ENCODE measurements around the gene LRRC46. TPM values are rescaled to one million over a fixed set of nuclear protein-coding genes. Genes with fewer than 3 reads are reported as not detected.

LRRC46 gene, protein sequence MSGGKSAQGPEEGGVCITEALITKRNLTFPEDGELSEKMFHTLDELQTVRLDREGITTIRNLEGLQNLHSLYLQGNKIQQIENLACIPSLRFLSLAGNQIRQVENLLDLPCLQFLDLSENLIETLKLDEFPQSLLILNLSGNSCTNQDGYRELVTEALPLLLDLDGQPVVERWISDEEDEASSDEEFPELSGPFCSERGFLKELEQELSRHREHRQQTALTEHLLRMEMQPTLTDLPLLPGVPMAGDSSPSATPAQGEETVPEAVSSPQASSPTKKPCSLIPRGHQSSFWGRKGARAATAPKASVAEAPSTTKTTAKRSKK
- 0.25 TPM in 1 of 2 replicates, not detected in the other for total RNA-seq

GRCh38 chr17:47831003-47831933 is at the start of gene LRRC46, which contains the start of gene MRPL10:
TSS of gene LRRC46 (plus strand) at chr17:47831670. CDS start at chr17:47831990, 320 bp downstream.
TSS of gene MRPL10 (minus strand) at chr17:47831541. CDS start at chr17:47831511, 30 bp downstream.

GRCh38 chr17:47821424-47822391 is 9.8 kb upstream of the LRRC46 start, which contains the start of gene OSBPL7:
TSS of gene OSBPL7 (minus strand) at chr17:47821794. CDS start at chr17:47820278, 1,516 bp downstream.

DNA sequence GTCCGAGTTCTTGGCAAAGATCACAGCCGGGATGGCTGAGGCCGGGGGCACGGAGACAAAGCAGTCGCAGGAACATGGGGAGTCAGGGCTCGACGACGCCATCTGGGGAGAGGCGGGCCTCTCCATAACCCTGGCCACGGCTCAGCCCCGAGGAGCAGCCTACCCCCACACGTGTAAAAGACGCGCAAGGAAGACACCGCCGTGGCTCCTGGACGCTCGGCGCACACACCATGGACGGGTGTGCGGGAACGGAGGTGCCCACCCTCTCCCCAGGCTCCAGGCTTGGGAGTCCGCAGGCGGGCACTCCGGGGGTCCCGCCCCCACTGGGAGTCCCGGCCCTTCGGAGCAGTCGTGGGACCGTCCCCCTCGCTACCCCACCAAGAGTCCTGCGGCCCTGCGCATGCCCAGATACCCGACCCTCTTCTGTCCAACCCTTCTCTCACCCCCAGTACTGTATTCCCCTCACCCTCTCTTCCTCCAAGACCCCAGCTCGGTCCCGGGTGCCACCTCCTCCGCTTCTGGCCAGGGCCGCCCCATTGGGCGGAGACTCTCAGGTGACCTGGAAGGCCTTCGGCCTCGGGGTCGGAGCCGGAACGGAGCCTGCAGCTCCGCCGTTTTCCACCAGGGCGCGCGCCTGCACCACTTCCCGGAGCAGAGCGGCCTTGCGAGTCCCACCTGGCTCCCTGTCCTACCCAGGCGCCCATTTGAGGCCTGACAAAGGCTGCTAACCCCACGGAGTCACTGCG is 9.4 kb downstream of the LRRC46 start, which contains the start of gene SCRN2:
SCRN2 (minus strand) TSS at position 532 of the 746 bp plus-strand sequence; CDS start at position 102, 430 bp downstream.

GRCh38 chr17:47850692-47851573 is 19.5 kb downstream of the LRRC46 start, which contains the start of gene SP6:
TSS of gene SP6 (minus strand) at chr17:47851163. CDS start at chr17:47848429, 2,734 bp downstream.

Other genes with a start within 250 kb of the LRRC46 start
- gene KPNB1, start 181.8 kb upstream of the LRRC46 start, total RNA-seq = 259 and 268 TPM in 2 replicates
- 6.5 and 9.6 TPM in 2 replicates for gene TBKBP1, start 137.5 kb upstream of the LRRC46 start, total RNA-seq
- gene TBX21, start 98.4 kb upstream of the LRRC46 start, total RNA-seq = not detected in 2 replicates
- gene OSBPL7, start 9.9 kb upstream of the LRRC46 start, total RNA-seq = 5.4 and 7.8 TPM in 2 replicates
- gene MRPL10, start 129 bp upstream of the LRRC46 start, total RNA-seq = 12.7 and 13.1 TPM in 2 replicates
- gene SCRN2, start 9.6 kb downstream of the LRRC46 start, total RNA-seq = 40.4 and 43.1 TPM in 2 replicates
- gene SP6, start 19.5 kb downstream of the LRRC46 start, total RNA-seq = 0.12 and 0.13 TPM in 2 replicates
- gene SP2, start 64.6 kb downstream of the LRRC46 start, total RNA-seq = 0.40 and 1.6 TPM in 2 replicates
- gene PNPO, start 109.9 kb downstream of the LRRC46 start, total RNA-seq = 26.2 and 28.1 TPM in 2 replicates
- not detected in 2 replicates for gene PRR15L, start 126.2 kb downstream of the LRRC46 start, total RNA-seq
- 68.1 and 83.1 TPM in 2 replicates for gene CDK5RAP3, start 139.4 kb downstream of the LRRC46 start, total RNA-seq
- 147 and 185 TPM in 2 replicates for gene COPZ2, start 206.1 kb downstream of the LRRC46 start, total RNA-seq
- 123 and 186 TPM in 2 replicates for gene NFE2L1, start 216.7 kb downstream of the LRRC46 start, total RNA-seq

Measured in aortic smooth muscle cell (primary cell).